DMS53 treated with DMSO at 0.1 percent for 48 hours (cell line): ENCODE results near the gene TJP1.
"Not testable (repeated sequence)": the region's sequence is repeated elsewhere in the genome, so short reads cannot be mapped to it uniquely, and the experiment has no call there.

Source experiments
- DNase-seq: peaks from one replicate; lab custom pipeline; 2025; ENCODE audit not compliant: unreplicated experiment; lab: John Stamatoyannopoulos, UW

Gene TJP1

DNA sequence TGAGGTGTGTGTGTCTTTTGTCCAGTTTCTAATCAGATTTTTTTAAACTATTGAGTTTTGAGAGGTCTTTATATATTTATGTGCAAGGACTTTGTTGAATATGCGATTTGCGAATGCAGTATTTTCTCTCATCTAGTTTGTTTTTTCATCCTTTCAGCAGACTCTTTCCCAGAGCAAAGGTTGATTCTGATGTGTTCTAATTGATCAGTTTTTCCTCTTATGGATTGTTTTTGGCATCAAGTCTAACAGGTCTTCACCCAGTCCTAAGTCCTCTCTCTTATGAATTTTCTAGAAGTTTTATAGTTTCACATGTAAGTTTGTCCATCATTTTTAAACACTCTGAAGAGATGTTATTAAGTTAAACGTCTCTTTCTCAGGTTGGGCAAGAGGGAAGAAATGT lies 17.8 kb upstream of the TJP1 start:
- no peak for DNase-seq

DNA sequence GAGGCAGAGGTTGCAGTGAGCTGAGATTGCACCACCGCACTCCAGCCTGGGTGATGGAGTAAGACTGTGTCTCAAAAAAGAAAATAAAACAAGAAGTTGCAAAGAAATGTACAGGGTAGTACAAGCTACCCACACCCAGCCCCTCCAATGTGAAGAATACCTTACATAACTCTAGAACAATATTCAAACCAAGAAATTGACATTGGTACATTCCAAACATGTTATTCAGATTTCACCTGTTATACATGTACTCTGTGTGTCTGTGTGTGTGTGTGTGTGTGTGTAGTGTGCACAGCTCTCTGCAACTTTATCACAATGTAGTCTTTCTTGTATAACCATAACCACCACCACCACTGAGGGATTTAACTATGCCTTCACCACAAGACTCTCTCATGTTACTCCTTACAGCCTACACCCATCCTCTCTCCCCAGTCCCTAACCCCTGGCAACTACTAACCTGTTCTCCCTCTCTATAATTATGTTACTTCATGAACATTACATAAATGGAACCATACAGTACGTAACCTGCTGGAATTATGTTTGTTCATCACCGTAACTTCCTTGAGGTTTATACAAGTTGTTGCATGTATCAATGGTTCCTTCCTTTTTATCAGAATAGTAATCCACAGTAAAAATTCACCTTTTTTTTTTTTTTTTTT lies 16.2 kb upstream of the TJP1 start:
- DNase-seq, result no peak

DNA sequence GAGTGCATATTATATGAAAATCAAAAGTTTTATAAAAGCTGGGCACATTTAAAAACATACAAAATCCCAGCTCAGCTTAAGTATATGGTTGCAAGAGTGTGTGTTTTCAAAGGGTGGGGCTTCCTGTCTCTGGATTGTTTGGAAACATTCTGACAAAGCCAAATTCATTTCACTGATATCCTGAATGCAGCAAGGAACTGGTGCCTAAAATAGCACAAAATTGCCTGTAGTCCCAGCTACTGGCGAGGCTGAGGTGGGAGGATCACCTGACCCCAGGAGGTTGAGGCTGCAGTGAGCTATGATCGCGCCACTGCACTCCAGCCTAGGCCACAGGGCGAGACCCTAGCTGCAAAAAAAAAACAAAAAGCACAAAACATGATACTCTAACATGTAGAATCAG lies 13.0 kb upstream of the TJP1 start:
- no peak for DNase-seq

DNA sequence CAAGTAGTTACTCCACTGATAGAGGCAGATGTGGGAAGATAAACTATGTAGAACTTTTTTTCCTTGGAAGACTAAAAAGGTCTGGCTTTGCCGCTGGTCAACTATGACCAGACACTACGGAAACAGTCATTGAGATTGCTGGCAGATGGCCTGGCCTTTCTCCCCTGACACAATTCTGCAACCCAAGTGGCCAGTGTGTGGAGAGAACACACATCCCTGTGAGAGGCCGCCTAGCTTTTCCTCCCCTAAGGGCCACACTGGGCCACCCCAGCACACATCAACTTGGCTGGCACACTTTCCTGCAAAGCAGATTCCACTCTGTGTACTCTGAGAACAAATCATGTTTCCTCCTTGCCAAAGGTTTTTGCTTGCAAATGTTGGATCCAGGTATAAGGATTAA lies 10.4 kb upstream of the TJP1 start:
- no peak for DNase-seq

DNA sequence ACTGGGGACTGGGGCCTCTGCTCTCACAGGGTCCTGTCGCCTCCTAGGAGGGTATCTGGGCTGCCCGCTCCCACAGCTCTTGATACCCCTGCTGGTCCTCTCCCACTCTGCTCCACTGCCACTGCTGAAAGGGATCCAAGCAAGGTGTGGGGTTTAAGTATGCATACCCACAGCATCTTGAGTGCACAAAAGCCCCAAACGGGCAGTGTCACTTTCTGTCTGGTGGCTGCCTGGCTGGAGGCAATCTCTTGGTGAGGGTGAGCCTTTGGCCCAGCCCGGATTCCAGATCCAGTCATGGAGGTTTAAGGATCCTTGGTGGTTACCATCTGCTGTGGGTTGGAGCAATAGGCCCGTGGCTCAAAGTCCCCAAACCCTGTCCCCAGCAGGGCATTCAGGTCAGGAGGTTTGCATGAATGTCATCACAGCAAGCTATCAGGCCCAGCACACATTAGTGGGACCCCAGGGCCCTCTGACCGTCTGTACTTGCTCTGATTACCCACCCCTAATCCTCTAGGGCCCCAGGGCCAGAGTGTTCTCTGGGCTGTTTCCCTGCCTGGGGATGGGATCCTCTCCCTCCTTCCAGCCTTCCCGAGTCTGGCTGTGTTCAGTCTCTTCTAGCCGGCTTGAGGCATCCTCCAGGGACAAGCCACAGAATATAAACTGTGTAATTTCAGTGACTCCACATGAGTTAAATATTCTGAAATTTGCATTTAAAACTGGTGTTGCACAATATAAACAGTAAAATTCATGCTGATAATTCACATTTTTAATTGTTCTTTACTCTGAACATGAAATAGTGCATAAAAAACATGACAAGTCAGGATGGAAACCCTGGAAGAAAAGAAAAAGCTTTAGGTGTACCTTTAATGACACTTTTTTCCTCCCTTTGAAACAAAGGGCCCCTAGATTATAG lies 4.9 kb upstream of the TJP1 start:
- no peak for DNase-seq

DNA sequence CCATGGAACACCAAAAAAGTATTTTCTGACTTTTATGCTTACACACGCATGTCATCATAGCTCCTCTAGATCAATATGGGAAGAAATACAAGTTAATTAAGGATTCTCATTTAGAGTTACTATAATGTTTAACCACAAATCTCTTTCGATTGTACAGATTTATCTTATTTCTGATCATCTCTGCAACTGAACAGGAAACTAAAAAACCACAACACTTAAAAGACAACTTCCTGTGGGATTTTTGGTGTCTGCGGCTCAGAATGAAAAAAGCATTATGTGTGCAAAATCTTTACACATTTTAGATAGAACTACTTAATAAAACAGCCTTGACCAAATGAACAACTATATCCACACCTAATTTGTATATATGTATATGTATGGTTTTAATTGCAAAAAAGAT lies 3.0 kb upstream of the TJP1 start:
- no peak for DNase-seq

DNA sequence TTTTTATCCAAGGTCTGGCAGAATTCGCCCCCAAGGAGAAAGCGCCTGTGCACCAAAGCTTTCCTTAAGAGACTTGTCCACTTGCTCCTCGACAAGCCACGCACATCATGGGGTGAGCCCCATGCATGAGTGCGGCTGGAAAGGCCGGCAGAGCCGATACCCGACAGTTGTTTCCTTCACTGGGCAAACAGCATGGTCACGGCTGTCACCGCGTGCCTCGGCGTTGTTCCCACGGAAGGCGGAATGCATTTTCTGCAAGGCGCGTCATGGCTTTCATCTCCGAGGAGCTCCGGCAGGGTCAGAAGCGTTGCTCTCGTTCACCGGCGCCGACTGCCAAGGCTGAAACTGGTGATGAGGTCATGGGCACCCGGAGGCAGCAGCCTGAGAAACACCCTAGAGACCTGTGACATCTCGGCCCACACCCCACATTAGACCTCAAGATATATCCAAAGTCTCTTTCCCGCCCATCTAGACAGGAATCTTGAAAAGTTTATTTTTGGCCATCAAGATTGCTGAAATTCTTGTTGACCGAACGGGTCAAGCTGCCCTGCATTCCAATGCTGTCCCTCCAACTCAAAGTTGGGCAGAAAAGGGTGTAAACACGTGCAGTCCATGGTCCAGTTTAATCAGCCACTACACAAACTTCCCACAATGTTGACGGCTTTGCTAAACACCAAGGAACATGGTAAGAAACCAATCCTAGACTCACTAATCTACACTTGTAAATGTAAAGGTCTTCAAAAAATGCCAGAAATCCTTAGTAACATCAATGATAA lies 604 bp upstream of the TJP1 start:
- DNase-seq, result peak; percentile 58

DNA sequence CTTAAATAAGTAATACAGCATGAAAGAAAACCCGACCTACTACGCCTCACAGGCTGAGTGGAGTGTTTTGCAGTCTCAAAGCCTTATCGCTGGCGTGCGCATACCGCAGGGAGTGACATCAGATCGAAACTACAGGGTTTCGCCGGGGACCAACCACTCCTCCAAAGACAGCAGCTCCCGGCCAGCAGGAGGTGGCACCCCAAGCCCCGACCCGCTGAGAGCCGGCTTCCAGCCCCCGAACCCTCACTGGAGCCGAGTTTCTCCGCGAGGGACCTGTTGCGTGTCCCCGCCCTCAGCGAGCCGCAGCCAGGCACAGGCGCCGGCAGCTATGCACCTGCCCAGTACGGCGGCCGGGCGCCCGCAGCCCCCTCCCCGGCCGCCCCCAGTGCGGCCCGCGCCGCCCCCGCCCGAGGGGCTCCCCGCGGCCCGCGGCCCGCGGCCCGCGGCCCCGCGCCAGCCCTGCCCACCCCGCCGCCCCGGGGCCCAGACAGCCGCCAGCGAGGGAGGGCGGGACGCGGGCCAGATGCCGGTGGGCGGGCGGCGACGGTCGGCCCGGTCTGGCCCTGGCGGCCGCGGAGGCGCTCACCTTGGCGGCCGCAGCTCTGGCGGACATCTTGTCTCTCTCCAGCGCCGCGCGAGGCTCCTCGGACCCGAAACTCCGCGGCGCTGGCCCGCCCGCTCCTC lies 710 bp downstream of the TJP1 start:
- DNase-seq, result peak; percentile 37

DNA sequence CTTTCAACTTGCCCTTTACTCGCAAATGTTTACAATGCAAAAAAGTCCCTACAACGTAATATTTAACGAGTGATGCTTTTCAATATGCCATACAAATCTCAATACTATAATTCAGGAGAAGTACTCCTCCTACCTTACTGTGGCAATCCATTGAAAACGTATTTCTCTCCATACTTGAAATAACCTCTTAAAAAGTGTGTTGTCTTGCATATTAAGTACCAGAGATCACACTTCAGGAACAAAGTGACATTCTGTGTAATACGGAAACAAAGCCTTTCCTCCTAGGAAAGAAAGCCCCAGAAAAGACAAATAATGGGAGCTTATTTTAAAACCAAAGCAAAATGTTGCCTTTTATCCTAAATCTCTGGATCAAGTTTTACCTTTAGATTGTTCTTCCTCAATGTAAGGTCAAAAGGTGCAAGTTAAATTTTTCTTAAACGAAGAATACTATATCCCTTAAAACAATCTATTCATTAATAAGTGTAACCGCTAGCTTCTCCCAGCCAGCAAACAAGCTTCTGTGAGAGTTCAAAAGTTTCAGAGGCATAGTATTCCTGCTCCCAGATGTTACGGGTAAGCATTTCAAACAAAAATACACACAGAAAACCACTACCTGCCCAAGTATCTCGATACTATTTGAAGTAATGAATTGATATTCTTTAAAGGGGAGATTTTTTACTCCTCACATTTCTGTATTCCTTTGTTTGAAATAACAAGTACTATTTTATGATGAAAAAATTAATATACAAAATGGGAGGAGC lies 1.7 kb downstream of the TJP1 start:
- no peak for DNase-seq

DNA sequence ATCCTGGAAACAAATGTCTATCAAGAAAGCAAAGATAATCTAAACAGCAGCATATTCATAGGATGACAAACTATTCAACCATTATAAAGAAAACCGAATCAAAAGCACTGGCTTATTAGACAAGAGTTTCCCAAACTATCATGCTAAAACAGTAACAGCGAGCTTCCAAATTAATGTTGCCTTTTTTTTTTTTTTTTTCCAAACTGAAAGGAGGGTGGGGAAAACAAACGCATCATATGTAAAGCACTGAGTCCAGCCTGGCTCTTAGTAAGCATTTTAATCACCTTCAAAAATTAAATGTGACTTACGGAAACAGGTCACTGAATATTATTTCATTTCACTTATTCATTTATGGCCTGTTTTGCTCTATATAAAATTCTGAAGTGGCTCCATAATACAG lies 2.3 kb downstream of the TJP1 start:
- DNase-seq, result no peak

DNA sequence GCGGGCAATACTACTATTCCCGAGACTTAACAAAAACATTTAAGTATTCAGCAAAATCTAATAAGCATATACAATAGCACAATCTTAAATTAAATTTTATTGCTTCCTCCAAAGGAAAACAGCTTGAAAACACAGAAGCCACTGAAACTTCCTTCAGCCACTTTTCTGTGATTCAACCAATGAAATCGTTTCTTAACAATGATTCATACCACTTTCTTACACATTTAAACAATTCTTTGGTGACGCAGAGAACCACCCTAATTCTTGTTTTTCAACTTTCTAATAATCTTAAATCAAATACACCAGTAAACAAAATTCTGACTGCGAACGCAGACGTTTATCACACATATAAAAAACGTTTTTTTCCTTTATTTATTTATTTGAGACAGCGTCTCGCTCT lies 4.1 kb downstream of the TJP1 start:
- DNase-seq, result no peak

DNA sequence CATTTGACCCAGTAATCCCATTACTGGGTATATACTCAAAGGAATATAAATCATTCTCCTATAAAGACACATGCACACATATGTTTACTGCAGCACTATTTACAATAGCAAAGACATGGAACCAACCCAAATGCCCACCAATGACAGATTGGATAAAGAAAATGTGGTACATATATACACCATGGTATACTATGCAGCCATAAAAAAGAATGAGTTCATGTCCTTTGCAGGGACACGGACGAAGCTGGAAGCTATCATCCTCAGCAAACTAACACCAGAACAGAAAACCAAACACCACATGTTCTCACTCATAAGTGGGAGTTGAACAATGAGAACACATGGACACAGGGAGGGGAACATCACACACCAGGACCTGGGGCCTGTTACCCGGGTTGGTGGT lies 4.8 kb downstream of the TJP1 start:
- DNase-seq, result not testable (repeated sequence)

DNA sequence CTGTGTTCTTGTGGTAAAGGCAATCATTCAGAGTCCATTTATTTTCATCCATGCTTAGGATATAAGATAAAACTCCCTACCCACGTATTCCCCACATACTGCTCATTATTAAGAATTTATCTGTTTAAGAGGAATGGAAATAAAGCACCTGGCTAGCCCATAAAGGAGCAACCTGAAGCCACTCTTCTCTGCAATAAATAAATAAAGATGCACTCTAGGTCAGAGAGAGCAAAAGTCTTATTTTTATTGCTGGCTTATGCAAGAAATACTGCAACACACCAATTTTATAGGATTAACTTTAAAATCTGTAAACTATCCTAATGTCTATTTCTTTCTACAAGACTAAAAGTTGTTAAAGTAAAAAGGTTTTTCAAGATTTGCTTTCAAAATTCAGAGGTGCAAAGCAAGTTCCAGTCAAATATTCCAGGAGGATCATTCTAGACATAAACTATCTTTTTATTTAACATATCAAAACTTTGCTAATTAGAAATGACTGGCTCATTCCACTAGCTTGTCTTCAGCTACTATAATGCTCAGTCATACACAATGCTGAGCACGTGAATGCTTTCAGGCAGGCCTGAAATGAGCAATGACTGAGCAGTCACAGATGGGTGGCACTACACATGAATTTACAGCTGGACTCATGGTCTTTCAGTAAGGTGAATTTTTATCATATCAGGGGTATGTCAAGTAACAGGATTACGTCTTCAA lies 7.1 kb downstream of the TJP1 start:
- no peak for DNase-seq

DNA sequence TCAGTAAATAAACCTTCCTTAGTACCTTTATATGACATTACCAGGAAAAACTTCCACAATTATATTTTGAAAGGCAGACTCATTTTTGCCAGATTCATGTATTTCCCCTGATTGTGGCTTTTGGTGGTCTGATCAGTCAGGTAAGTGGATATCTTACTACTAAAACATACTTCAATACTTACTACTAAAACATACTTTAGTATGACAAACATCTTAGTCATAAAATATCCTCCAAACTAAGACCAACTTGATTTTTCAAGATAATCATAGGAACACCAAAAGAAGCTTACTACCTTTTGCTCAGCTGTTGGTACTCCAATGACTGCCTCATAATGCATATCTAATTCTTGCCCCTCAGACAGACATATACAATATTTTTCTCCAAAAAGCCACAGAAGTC lies 9.3 kb downstream of the TJP1 start:
- DNase-seq, result no peak

DNA sequence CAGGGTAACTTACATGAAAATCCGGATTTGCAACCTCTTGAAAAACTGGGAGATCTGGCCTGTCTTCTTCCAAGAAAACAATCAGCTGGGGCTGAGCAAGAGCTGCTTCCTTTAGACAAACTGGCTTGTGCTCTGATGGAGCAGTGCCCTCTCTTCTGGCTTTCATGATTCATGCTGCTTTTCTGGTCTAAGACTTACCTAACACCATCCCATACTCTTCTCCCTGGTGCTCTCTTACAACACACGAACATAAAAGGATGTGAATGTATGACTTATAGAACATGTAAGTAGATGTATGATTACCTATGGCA lies 9.9 kb downstream of the TJP1 start:
- DNase-seq, result no peak

DNA sequence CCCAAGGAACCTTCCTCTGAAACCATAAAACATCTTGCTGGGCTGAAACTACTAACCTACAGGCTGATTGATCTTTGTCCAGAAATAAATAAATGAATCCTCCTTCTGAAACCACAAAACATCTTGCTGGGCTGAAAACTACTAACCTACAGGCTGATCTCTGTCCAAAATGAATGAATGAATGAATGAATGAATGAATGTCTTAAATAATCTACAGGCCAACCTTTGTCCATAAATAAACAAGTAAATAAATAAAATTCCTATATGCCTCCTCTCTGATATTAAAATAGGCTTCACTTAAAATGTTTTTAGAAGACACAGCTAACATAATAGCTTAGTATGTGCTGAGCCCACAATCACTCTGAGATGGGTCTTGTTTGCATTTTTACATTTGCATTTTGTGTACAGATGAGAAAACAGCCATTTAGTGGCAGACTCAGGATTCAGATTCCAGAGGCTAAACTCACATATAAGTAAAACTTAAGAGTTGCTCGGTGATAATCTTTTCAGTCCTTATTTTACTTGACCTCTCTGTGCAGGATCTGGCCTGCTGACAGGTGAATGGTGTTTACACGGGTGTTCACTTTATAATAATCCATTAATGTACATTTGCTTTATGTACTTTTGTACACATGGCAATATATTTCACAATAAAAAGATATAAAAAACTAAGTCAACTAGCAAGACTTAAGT lies 10.4 kb downstream of the TJP1 start:
- DNase-seq, result no peak

DNA sequence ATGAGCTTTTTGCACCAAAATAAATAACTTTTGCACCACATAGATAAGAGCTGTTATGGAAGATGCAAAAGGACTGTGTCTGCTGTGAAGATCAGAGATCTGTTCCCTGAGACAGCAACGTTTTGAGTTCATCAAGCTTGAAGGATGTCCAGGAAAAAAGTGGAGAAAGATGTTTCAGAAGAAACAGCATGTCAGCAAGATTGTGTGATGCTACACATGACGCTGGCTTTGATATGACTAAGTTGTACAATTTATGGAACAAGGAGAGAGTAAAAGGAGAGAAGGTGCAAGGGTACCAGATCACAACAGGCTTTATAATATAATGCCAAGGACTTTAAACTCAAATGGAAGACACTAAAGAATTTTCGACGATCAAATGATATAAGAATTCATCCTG lies 16.6 kb downstream of the TJP1 start:
- DNase-seq, result no peak

DNA sequence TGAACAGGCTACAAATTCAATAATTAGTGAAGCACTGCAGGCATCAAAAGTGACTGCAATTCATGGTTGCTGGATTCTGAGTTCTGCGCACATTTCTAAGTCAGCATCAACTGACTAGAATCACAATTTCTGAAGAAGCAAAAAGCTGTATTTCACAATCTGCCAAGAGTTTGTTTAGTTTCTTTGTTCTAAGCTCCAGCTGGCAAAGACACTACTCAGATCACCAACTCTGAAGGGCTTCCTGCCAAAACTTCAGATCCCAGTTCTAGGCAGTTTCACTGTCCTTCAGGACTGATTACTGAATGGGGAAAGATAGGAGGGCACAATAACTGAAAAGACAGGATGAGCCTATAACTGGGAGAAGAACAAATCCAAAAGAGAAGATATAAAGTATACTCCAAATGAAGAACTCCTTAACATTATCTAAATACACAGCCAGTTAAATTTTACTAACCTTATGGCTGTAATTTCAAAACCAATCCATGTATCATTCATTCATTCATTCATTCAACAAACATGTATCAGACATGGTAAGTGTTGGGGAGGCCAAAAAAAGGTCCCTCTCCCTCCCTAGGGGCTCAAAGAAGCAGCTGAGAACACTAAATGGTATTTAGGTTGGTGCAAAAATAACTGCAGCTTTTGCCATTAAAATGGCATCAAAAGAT lies 17.1 kb downstream of the TJP1 start:
- DNase-seq, result no peak

DNA sequence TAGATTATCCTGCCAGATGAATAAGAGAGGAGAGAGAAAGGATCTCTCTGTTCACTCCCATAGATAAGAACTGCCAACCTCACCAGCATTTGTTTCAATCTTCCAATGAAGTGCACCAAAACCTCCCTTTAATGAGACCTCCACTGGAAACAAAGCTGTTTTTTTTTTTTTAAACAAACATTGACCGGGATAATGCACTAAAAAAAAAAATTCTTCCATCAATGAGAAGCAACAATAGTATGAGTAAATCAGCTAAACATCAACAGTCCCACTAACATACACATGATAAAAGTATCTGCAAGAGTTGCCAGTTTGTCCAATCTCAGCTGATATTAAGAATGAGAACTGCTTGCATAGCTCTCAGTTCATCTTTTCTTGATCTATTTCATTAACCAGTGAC lies 19.9 kb downstream of the TJP1 start:
- DNase-seq, result no peak
